ENCODE results near the gene GPR89A.
"Not testable (repeated sequence)": the region's sequence is repeated elsewhere in the genome, so short reads cannot be mapped to it uniquely, and the experiment has no call there.

Gene GPR89A

DNA sequence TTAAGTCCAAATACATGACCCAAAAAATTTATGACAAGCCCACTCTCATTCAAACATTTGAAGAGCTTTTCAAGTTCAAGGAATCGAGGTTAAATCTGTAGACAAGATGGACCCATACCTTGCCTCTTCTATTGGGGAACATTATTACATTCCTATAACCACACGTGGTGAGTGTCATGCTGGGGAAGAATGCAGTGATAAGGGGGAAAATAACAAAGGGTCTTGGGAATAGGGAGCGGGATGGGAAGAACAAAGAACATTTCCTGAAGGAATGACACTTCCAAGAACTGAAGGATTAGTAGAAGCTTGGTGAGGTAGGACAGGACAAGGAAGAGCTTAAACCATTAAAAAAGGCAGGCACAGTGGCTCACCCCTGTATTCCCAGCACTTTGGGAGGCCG, 80.5 kb downstream of the GPR89A start:
- DNase-seq, result no peak

DNA sequence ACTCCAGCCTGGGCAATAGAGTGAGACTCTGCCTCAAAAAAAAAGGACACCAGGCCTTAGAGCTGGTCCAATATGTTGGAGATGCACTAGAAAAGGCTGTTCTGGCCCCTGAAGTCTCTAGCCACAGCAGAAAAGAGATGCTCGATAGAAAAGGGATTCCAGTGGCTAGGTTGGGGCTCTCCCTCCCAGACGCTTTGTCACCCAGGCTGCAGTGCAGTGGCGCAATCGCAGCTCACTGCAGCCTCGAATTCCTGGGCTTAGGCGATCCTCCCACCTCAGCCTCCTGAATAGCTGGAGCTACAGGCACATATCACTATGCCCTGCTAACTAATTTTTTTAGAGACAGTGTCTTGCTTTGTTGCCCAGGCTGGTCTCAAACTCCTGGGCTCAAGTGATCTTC, 81.1 kb downstream of the GPR89A start:
- DNase-seq, result no peak

DNA sequence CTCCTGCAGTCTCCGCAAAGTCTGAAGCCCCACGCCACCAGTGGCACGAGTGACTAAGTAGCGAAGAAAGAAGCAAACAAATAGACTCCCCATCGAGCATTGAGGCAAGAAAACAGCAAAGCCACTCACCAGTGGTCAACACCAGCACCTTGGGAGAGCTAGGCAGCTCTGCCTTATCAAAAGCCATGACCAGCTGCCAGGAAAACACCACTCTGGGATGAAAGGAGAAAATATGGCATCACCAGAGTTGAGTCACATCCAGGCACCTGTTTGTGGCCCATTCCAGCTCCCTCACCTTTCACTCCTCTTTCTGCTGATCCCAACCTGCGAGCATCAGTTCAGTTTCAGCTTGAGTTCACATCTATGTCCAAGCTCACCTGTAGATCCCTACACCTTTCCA, 82.1 kb downstream of the GPR89A start:
- DNase-seq, result no peak

DNA sequence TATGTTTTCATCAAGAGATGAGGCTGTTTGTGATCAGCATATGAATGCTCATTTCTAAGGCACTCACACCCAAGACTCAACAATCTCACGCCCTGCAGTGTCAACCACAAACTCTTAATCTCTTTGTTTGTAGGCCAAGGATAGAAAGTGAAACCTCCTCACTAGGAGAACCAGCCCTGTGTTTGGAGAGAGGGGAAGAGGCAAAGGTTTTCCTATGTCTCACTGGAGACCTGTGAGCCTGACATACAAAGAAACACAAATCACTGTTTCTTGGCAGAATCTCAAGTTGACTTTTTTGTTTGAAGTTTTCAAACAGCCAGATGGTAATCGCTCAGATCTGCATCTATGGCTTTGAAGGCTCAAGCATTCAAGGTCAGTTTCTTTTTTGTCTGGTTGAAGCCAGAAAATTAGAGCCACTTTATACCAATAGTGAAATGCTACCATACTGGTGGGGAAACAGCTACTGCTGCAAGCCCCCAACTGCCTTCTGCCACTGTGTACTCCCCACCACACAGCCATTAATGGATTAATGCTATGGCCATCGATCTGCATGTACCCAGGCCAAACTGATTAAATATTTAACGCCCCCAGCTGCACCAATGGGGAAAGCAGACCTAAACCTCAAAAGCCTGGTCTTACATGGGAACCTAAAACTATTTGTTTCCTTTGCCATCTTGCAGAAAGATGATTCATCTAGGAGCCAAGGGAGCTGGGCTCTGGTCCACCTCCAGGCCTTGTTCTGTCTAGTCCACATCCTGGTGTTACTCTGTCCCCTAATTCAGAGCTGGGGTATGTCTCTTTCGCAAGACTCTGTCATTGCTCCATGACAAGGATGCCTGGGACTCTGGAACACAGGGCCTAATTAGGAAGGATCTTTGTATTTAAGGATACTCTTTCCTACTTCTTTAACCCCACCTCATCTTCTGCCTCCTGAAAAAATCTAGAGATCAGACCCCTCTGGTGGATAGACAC, 83.1 kb downstream of the GPR89A start:
- DNase-seq, result no peak

DNA sequence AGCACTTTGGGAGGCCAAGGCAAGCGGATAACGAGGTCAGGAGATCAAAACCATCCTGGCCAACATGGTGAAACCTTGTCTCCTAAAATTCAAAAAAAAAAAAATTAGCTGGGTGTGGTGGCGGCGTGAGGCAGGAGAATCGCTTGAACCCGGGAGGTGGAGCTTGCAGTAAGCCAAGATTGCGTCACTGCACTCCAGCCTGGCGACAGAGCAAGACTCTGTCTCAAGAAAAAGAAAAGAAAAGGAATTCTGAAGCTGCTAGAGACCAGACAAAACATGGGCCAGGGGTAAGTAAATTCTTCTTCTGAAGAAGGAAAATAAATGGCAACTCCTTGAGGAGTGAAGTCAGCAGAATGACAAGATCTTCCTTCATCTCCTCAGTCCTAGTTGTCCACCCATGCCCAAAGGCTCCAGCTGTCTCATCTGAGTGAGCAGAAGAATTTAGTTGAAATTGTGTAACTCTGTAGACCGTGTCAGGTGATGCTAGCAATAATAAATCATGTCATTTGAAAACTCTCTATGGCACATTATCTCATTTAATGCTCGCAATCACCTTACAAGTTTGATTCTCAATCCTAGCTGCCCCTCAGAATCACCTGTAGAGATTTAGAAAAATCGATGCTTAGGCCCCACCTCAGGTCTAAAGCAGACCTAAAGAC, 85.1 kb downstream of the GPR89A start:
- DNase-seq, result no peak

- no peak for DNase-seq
Observed at GRCh38 chr1:145695821-145696629, 88.2 kb downstream of the GPR89A start.

GRCh38 chr1:145696630-145696960, 88.8 kb downstream of the GPR89A start:
- no peak for DNase-seq

- DNase-seq, result no peak
Observed at GRCh38 chr1:145701306-145701862, 93.6 kb downstream of the GPR89A start.

GRCh38 chr1:145702052-145702451, 94.3 kb downstream of the GPR89A start:
- no peak for DNase-seq

- DNase-seq, result no peak
Observed at GRCh38 chr1:145702826-145703225, 95.0 kb downstream of the GPR89A start.

GRCh38 chr1:145705622-145706021, 97.8 kb downstream of the GPR89A start:
- no peak for DNase-seq

DNA sequence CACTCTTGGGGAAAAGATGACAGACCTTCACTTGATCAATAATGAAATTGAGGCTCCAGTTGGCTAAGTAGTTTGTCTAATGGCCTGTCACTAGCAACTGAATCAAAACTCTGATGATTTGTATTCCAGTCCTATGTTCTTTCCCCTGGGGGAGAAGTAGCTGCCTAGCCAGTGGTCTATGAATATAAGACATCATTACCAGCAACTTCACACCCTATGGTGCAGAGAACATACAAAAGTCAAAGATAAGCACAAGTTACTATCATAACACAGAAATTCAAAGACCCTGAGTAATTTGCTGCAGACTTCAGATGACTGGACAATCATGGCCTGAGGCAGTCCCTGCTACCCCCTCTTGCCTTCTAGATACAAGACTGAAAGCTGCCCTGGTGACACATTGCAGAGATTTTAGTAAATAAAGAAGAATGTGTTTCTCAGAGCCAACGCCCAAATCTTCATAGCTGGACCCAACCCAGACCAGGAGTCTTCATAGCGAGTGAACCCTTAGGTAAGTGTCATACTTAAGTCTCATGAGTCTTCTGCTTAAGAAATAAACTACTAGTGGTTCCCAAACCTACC, 98.4 kb downstream of the GPR89A start:
- DNase-seq, result no peak

DNA sequence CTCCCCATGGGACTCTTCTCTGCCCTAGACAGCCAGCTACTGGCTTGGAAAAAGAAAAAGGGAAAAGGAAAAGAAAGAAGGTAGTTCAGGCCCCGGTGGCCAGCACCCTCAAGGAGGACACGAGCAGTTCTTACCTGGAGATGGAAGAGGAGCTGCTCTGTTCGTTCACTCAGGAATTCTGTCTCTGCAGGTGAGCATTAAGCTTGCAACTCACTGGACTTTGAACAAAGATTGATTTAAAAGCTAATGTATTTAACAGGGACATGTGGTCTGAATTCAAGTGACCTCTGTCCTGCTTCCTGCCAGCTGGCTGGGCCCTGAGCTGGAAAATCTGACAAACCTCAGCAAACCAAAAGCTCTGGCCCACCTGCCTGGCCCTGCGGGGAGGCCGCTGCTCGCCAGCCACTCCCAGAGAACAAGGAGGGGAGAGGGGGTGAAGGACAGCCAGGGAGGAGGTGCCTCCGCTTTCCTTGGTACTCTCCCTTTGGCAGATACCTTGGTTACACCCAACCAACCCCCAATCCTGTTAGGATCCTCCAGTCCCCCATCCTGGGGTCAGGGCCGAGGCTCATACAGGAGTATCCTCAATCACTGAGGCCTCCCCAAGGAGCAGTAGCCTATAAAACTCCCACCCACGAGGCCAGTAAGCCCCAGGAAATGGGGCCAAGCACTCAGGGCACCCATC, 99.5 kb downstream of the GPR89A start, which contains the start of gene PDZK1:
TSS of gene PDZK1 (minus strand) at position 186 of the 685 bp plus-strand sequence. CDS start 19,347 bp downstream, outside the sequence.
- DNase-seq, result no peak

- DNase-seq, result no peak
Observed at GRCh38 chr1:145708063-145708462, 100.3 kb downstream of the GPR89A start.

GRCh38 chr1:145710291-145711027, 102.7 kb downstream of the GPR89A start:
- DNase-seq, result no peak

GRCh38 chr1:145711213-145711651, 103.4 kb downstream of the GPR89A start:
- no peak for DNase-seq

DNA sequence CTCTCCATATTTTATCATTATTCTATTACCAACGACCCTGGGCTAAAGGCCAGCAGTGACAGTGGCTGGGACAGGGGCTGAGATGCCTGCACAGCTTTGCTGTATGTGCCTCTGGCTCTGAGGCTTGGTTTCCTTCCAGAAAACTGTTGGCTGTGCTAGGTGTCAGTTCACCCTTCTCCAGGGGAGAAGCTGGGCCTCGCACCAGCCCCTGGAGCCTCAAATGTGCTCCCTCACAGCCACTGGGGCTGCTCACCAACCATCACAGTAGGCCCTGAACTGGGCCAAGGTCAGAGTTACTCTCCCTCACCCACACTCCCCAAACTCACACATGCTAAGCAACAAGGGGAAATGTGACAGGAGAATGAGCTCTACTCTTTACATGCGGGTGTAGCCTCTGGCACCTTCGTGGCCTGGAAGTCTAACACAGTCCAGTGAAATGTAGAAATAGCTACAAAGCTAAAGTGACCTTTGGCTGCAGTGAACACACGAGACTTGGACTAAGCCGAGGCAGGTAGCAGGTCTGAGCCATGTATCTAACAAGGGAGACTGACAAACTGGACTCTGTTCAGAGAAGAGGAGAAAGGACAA, 106.8 kb downstream of the GPR89A start:
- no peak for DNase-seq

DNA sequence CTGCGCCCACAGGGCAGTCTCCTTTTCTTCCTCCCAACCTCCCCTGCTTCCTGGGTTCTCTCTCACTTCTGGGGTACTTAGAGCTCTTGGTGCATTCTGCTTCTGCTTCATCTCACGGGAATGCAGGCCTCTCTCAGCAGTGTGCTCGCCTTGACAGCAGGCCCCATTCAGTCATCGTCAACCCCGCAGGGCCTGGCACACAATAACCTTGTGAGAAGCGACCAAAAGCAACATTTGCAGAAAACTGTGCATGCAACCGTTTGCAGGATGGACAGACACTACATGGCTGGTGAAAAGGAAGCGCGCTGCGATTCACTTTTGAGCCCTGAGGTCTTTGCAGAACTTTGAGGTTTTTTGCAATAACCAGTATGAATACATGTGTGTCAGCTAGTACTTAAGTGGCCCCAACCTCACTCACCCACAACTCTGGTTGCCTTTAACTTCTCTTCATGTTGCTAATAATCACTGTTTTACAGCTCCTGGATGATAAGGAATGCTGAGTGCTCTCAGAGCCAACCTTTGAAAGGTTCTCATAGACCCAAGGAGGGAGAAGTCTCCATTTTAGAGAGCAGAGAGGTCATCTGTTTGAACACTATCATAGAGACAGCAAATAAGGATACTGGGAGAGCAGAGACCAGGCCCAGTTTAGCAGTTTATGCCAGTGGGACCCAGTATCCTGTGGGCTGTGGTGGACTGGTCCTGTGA, 109.0 kb downstream of the GPR89A start:
- DNase-seq, result no peak

DNA sequence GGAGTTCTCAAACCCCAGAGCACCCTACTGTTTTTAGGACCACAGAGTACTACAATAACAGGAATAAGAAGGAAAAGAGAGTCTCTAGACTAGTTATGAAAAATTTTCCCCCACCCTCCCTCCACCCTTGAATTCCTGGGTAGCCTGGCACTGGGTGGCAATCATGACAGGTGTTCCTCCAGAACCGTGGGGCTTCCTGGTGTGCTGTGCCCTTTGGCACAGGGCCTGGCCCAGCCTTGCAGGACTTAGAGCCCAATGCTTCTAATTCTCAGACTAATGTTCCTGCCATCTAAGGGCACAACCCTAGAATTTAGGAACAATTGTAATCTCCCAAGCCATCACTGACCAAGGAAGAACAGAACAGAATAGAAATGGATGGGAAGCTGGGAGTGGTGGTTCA, 110.0 kb downstream of the GPR89A start:
- no peak for DNase-seq

DNA sequence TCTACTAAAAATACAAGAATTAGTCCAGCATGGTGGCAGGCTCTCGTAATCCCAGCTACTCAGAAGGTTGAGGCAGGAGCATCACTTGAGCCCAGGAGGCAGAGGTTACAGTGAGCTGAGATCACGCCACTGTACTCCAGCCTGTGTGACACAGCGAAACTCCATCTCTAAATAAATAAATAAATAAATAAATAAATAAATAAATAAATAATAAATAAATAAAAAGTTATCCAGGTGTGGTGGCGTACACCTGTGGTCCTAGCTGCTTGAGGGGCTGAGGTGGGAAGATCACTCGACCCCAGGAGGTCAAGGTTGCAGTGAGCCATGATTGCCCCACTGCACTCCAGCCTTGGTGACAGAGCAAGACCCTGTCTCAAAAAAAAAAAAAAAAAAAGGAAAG, 110.7 kb downstream of the GPR89A start:
- DNase-seq, result not testable (repeated sequence)

Data from stimulated activated CD4-positive, alpha-beta T cell treated with anti-CD3 and anti-CD28 coated beads, Interleukin-12 subunit alpha, Interleukin-12 subunit beta, amount 100 ng/mL, for 4 hours (primary cell).